Umbilical cord (tissue), 2 donors: ENCODE results near the gene KIAA1217. TPM values are rescaled to one million over a fixed set of nuclear protein-coding genes. Genes with fewer than 3 reads are reported as not detected.

Experiments used
- DNase-seq: peaks from one replicate; pipeline ENCODE4 v3.0.0-alpha.2; 2015; ENCODE audit warnings: low spot score
- total RNA-seq: library from RNA; depleted of rRNA; stranded (reverse); fragments of >200 nt; gene quantifications from one replicate; pipeline ENCODE4 v1.2.3, GENCODE V29; 2014; ENCODE audit warnings: low replicate concordance; ENCODE audit not compliant: insufficient read depth

Gene KIAA1217, protein sequence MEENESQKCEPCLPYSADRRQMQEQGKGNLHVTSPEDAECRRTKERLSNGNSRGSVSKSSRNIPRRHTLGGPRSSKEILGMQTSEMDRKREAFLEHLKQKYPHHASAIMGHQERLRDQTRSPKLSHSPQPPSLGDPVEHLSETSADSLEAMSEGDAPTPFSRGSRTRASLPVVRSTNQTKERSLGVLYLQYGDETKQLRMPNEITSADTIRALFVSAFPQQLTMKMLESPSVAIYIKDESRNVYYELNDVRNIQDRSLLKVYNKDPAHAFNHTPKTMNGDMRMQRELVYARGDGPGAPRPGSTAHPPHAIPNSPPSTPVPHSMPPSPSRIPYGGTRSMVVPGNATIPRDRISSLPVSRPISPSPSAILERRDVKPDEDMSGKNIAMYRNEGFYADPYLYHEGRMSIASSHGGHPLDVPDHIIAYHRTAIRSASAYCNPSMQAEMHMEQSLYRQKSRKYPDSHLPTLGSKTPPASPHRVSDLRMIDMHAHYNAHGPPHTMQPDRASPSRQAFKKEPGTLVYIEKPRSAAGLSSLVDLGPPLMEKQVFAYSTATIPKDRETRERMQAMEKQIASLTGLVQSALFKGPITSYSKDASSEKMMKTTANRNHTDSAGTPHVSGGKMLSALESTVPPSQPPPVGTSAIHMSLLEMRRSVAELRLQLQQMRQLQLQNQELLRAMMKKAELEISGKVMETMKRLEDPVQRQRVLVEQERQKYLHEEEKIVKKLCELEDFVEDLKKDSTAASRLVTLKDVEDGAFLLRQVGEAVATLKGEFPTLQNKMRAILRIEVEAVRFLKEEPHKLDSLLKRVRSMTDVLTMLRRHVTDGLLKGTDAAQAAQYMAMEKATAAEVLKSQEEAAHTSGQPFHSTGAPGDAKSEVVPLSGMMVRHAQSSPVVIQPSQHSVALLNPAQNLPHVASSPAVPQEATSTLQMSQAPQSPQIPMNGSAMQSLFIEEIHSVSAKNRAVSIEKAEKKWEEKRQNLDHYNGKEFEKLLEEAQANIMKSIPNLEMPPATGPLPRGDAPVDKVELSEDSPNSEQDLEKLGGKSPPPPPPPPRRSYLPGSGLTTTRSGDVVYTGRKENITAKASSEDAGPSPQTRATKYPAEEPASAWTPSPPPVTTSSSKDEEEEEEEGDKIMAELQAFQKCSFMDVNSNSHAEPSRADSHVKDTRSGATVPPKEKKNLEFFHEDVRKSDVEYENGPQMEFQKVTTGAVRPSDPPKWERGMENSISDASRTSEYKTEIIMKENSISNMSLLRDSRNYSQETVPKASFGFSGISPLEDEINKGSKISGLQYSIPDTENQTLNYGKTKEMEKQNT (N-terminal part only)
- 32.0 TPM for total RNA-seq

DNA sequence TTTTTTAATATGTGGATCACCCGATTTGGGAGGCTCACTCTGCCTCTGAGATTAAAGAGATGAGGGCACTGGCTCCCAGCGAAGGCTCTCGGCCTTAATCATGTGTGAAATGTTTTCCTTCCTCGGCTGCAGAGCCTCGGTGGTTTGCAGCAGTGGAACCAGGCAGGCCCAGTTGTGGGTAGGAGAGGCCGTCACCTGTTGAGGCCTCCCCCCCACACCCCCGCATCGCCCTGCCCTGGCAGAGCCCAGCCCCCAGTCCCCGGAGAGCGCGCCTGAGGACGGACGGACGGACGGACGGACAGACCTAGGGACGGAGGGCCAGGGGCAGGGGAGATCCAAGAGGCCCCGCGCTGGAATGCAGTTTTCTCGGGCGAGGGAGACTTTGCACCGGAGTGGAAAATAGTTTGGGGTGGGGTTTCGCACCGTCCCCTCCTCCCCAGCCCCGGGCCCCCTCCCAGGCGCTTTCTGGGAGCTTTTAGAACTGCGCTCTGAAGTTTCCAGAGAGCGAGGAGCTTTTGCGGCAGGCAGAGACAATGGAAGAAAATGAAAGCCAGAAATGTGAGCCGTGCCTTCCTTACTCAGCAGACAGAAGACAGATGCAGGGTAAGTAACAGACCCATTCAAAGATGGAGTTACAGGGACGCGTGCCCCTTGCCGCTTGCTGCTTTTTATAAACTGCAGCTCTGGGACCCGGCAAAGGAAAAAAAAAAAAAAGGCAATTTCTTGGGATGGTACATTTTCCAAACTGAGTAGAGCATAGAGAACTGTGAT lies at the start of gene KIAA1217:
Gene KIAA1217 (plus strand): TSS at position 478 of the 771 bp plus-strand sequence. CDS start 56 bp downstream, at position 534.
- peak; percentile 77 for DNase-seq

DNA sequence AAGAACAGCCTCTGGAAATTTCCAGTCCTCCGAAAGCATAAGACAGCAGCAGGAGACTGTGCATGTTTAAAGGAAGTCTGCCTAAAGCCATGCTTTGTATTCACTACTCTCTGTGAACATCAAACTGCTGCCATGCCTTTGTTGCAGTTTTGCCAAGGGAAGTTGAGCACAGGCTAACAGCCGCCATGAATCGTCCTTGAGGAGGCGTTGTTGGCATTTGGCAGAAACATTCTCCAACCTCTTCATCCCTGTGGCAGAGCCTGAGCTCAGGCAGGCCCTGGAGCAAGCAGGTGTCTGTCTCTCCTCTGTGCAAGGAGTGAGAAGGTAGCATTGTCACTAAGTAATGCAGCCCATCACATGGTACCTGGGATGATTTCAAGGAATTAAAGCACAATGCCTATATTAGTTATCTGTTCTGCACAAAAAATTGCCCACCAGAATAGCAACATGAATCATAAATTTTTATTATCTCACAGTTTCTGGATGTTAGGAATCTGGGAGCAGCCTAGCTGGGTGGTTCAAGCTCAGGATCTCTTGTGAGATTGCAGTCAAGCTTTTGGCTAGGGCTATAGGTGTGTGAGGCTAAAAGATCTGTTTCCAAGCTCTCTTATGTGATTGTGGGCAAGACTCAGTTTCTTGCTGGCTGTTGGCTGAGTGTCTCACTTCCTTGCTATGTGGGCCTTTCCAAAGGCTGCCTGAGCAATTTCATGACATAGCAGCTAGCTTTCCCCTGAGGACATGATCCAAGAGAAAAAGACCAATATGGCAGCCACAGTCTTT lies 46.5 kb upstream of the KIAA1217 start:
- no peak for DNase-seq

DNA sequence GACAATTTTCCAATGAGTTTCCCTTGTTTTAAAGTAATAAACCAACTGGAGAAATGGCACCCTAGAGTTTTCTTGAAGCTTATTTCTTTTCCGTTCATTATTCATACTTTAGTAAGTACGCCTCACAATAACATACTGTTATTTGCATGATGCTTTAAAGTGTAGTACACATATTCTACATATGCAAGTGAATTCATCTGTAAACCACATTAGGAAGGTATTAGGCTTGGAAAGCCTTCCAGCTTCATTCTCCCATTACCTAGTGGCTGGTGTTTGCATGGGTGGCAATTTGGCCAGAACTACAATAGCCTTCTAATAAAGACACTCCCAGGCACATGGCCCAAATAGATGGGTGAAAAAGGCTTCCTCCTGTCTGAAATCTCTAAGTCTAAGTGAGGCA lies 45.5 kb upstream of the KIAA1217 start:
- DNase-seq: no peak

DNA sequence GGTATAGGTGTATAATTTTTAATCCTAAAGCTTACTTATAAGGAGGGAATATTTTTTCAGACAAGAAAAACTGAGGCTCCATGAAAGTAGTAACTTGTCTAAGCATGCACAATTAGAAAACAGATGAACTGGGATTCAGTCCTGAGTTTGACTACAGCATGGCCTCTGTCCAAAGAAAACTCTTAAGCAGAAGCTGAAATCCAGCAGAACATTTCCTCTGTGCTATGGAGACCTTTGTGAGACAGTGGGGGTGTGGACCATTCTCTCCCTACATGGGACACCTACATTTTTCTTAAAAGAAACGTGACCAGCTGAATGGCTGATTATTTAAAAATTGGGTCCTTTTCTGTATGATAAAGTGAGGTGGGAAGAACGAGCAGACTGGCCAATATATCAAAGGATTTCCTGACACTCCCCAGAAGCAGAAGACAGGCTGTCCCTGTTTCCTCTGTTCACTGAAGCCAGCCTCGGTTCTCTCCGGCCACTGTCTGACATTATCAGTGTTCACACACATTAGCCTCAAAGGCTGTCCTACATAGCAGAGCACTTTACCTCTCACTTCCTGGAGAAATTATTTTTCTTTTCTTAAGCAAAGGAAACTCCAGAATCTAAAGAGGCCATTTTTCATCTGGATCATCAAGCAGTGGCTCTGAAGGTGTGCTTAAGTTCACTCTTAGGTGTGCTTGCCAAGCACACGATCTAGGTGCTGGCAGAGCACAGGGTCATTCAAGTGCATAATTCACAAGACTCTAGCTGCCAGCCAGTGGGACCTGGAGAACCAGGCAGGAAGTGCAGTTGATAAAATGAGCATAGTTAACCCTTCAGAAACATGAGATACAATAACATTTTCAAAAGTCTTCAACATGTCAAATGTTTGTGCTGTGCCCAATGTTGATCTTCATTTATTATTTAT lies 40.4 kb upstream of the KIAA1217 start:
- DNase-seq: peak; percentile 20

DNA sequence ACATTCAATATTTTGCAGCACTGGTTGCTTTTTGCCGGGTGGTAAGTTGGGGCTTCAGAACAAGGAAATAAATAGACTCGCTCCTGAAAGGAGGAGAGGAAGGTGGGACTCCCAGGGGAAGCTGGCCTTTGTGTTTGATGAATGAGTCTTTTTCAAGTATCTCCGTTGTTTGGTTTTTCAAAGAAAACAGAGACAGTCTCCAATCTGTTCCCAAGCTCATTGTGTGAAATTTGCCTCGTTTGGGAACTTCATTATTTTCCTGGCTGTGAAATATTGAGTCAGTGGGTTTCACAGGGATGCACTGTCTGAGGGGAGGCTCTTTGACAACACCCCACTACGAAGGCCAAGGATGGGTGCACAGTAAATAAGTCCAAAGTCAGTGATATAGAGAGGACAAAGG lies 38.7 kb upstream of the KIAA1217 start:
- DNase-seq: no peak

DNA sequence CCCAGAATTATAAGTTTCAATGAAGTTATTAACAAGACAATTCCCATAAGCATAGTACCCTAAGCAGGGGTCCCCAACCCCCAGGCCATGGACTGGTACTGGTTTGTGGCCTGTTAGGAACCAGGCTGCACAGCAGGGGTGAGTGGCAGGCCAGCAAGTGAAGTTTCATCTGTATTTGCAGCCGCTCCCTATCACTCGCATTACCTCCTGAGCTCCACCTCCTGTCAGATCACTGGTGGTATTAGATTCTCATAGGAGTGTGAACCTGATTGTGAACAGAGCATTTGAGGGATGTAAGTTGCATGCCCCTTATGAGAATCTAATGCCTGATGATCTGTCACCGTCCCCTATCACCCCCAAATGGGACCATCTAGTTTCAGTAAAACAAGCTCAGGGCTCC lies 36.0 kb upstream of the KIAA1217 start:
- DNase-seq: no peak

DNA sequence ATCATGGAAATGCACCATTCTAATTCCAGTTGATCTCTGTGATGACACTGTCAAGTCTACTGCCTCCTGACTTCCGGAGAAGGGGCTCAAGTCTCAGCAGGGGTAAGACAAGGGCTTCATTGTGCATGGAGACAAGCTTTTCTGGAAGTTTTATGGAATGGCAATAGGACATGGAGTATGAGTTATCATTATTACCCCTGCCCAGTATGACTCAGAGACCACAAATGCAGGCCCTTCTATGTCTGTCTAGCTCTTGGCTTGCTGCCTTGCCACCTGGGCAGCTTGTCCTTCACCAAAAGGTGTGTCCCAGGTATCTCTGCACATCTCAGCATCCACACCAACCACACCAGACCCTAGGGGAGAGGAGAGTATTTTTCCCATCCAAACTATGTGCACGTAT lies 34.9 kb upstream of the KIAA1217 start:
- DNase-seq: no peak

DNA sequence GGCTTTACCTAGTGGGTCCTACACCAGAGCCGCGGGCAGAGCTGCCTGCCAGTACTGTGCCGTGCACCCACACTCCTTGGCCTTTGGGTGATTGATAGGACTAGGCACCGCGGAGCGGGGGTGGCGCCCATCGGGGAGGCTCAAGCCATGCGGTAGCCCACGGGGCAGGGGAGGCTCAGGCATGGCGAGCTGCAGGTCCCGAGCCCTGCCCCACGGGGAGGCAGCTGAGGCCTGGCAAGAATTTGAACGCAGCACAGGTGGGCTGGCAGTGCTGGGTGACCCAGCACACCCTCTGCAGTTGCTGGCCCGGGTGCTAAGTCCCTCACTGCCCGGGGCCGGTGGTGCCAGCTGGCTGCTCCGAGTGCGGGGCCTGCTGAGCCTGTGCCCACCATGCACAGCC lies 32.3 kb upstream of the KIAA1217 start:
- DNase-seq: no peak

DNA sequence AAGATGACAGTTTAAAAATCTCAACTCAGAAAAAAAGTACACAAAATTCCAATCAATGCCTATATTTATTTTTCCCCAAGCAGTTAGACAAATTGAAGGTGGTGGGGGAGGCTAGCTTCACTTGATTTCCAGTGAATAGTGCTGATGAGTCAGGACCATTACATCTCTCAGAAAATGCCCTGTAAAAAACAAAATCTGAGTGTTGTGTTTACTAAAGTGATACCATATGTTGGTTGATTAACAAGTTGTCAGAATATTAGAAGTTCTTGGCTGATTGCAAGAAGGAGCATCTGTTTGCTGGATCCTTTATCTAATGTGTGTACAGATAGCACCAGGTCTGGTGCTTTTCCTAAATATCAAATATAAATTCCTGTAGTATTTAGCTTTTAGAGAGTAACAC lies 31.3 kb upstream of the KIAA1217 start:
- DNase-seq: no peak

DNA sequence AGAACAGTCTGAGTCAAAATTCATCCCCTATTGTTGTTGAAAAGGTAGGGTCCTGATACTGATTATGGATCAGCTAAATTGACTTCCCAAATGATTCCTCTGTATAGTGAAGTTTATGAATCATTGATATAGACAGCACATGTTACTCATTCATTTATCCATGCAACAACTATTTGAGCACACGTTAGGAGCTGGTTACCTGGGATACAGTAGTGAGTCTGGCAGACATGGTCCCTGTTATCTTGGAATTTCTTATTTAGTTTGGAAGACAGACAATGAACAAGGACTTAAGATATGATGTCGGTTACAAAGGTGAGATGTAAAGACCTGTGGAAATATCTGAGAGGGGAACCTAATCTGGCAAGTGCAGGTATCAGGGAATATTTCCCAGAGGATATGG lies 28.0 kb upstream of the KIAA1217 start:
- no peak for DNase-seq

DNA sequence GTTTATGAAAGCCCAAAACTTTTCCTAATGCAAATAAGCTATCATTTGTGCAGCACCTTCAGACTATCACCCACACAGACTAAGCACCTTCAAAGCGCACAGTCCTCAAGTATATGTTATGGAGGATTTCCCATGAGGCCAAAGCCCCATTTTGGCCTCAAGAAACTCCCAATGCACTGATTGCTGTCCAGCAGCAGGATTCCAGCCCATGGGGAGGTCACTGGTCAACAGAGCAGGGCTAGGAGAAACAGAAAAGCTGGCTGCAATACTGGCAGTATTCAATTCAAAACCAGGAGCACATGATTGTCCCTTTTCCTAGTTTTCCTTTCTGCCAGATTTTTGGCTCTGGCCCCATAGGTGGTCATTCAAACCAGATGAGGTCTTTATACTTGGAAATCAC lies 24.5 kb upstream of the KIAA1217 start:
- no peak for DNase-seq

DNA sequence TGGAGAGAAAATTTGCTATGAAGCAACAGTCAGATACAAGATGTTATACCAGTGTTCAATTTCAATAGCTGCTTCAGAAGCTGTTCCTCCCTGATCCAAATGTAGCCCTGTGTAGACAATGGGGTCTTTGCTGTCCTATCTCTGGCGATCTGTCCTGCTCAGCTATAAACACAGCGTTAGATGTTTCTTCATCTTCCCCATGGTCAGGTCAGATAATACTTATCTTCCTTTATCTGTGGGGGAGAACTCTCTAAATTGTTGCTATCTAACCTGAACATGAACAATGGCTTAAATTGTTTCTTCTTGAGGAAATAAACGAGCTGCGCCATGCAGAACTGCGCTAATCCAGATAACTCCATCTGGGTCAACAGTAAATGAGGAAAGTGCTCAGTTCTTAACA lies 15.6 kb upstream of the KIAA1217 start:
- DNase-seq: no peak

DNA sequence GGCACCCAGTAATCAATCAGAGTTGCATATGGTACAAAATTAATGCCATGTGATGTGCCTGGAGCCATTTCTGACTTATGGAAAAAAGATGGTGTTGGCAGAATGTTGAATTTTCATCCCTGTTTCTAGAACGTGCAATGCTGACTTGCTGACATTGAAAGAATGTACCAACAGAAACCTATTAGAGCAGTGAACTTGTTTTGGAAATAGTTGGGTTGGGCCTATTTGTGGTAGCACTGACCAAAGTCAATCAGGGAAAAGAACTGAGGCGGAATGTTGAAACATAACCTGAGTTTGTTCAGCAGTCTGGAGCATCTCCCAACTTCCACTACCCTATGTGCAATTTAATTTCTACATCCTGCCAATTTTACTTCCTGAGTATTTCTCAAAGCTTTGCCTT lies 11.7 kb upstream of the KIAA1217 start:
- peak; percentile 8 for DNase-seq

DNA sequence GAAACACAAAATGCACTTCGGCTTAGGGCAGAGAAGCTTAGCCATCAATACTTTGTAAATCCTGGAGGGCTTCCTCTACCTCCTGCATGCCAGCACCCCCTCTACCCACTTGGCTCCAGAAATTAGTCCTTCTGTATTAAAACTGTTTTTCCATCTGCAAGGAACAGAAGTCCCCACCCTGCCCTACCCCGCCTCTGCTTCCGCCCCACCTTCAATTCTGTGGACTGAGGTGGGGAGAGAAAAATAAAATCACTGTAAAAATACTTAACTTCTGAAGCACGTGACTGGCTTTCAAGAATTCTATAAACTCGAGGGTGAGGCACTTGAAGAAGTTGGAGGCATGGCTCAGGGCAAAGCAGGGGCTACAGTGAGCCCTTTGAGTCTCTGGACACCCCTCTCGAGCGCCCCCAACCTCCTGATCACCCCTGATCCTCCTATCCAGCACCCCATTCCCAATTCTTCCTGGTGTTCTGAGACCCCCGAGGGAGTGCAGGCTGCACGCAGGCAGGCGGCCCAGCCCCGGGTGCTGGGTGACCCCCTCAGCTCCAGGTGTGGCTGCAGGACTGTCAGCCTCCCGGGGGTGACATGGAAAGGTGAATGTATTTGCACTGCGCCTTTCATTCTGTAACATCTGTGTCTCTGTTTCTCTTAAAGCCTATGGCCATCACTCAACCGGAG lies 7.3 kb upstream of the KIAA1217 start:
- DNase-seq: no peak

DNA sequence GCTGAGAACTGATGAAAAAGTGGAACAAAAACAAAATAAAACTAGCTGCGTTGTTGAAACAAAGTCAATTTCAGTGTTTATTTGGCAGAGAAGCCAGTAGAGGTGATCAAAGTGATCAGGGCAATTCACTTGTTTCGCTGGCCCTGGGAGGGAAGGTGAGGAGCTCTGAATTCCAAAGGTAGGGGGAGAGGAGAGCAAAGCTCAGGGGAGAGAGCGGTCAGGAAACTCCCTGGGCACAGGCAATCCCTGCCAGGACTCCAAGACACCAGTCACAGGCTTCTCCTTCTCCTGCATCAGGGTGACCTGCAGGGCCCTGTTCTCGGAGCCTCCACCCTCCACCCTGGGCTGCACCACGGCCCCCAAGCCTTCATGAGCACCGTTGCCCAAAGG lies 6.8 kb upstream of the KIAA1217 start:
- DNase-seq: no peak

DNA sequence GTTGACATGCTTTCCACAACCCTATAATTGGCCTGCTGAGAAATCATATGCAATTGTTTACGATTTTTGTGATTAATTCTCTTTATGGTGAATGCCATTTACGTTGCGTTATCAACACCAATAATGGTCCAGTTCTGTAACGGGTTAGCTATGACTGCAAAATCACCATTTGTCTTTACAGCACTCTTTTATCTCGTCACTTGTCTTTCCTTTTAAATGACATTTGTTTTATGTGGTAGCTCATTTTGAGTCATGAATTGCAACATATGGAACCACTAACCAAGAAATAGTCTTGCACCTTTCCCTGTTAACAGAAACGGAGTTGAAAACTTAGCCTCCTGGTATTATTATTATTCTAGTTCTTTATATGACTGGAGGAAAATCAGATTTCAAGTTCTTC lies 3.1 kb upstream of the KIAA1217 start:
- no peak for DNase-seq

DNA sequence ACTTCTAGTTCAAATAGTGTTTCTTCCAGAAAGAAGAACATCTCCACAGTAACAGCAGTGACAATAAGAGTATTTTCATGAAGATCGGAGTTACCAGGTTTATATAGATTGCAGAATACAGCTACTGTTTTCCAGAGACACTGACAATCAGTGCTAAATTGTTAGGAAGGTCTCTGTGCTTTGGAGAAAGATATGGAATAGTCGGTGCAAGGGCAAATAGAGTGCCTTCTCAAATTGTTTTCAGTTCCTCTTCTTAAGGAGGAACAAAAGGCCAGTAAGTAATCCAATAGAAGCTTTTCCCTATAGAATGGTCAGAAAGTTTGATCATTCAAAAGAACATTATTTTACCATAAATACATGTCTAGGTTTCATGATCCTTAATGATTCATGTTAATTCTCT lies 2.6 kb upstream of the KIAA1217 start:
- DNase-seq: no peak

DNA sequence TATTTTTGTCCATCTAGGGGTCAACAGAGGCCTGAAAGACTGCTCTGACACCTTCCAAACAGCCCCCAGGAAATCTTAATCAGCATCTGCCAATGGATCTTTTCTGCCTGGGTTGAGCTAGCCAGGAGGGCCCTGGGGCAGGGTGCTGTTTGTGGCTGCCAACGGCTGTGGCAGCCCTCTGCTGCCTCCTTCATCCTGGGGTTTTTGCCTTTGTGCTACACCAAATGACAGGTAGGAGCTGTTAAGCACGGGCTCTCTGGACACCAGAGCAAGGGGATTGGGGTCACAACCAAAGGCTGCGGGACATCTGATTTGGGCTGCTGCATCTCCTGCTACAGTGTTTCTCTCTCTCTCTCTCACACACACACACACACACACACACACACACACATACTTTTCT lies 2.0 kb upstream of the KIAA1217 start:
- DNase-seq: no peak

DNA sequence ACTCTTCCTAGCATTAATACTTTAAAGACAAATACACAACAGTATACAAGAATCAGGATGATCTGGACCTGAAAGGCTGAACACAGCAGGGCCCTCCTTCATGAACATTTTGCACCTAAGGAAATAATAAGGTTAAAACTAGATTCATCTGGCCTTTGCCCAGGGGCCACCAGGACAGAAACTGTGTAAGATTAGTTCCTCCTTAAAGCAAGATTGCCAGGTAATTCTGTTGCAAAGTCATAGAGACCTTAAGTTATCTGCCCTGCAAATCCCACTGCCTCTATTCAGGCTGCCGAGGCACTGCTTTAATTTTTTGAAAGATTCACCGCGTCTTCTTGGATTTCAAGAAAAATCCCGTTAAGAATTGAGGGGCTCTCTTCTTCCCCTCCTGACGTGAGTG lies 1.6 kb upstream of the KIAA1217 start:
- DNase-seq: no peak
